ENCODE measurements around the gene PRDM11.

The PRDM11 gene

DNA sequence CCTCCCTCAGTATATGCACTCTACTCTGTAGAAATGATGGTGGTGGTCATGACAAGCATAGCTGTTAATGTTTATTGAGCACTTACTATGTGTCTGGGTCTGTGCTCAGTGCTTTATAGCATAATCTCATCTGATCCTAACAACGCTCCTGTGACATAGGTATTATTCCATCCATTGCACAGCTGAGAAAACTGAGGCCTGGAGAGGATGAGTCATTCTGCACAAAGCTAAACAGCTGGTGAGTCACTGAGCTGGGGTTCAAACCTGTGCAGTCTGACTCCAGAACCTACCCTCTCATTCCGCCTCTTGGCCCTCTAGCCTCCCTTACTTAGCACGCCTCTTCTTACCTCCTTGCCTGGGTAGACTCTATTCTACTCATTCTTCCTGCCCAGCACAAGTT is 41.7 kb downstream of the PRDM11 start:
- TF ChIP-seq POLR2A (IDR thresholded peaks at IDR 0.05; ENCODE audit: low read depth, low read length) (no peak), SPI1 (IDR thresholded peaks at IDR 0.05; ENCODE audit: low read depth, low read length) (no peak), POLR2AphosphoS5 (IDR thresholded peaks at IDR 0.05; ENCODE audit: low read depth, low read length) (no peak), PAX5 (IDR thresholded peaks at IDR 0.05; ENCODE audit: insufficient read depth, low read length, severe bottlenecking) (no peak), TAF1 (IDR thresholded peaks at IDR 0.05; ENCODE audit: low read depth, low read length) (no peak), POU2F2 (IDR thresholded peaks at IDR 0.05; ENCODE audit: low read depth, low read length) (no peak)
- FAIRE-seq (no peak), DNase-seq (ENCODE audit: insufficient read length, low spot score) (no peak)

DNA sequence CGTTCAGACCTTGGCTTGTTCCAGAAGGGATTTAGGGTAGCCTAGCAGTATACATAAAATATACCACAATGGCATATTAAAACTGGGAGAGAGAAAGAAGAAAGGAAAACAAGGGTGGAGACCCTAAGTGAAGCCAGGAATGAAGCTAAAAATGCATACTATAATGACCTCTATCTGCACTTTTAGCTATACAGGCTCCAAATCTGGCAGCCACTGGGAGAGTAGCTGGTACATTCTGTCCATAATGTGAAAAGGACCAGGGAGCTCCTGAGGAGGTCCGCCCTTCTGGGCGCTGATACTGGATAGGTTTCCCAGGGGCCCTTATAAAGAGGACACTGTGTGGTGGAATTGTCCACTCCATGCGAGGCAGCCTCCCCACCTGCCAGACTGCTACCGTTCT is 42.8 kb downstream of the PRDM11 start:
- TF ChIP-seq POLR2AphosphoS5 (IDR thresholded peaks at IDR 0.05; ENCODE audit: low read depth, low read length) = no peak
- no peak for TF ChIP-seq SPI1 (IDR thresholded peaks at IDR 0.05; ENCODE audit: low read depth, low read length)
- TF ChIP-seq POU2F2 (IDR thresholded peaks at IDR 0.05; ENCODE audit: low read depth, low read length) = no peak
- TF ChIP-seq POLR2A (IDR thresholded peaks at IDR 0.05; ENCODE audit: low read depth, low read length) = no peak
- TF ChIP-seq TAF1 (IDR thresholded peaks at IDR 0.05; ENCODE audit: low read depth, low read length) = no peak
- no peak for FAIRE-seq
- DNase-seq (ENCODE audit: insufficient read length, low spot score) = no peak

DNA sequence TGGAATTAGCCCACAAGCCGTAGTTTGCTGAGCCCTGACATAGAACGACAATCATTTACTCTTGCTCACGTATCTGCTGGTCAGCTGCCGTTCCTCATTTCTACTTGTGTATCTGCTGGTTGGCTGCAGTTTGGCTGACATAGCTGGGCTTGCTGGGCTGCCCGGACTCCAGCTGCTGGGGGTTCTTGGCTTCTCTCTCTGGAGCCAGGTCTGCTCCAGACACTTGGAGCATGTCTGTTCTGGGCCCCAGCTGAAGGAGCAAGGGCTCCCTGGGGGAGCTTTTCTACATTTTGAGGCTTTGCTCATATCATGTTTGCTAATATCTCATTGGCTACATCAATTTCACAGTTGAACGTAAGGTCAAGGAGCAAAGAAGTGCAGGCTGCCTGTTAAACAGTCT is 47.3 kb downstream of the PRDM11 start:
- no peak for FAIRE-seq
- no peak for DNase-seq (ENCODE audit: insufficient read length, low spot score)
- TF ChIP-seq TAF1 (IDR thresholded peaks at IDR 0.05; ENCODE audit: low read depth, low read length) = no peak

- TF ChIP-seq POU2F2 (IDR thresholded peaks at IDR 0.05; ENCODE audit: low read depth, low read length) (no peak), POLR2A (IDR thresholded peaks at IDR 0.05; ENCODE audit: low read depth, low read length) (no peak), POLR2AphosphoS5 (IDR thresholded peaks at IDR 0.05; ENCODE audit: low read depth, low read length) (no peak), SPI1 (IDR thresholded peaks at IDR 0.05; ENCODE audit: low read depth, low read length) (no peak), TAF1 (IDR thresholded peaks at IDR 0.05; ENCODE audit: low read depth, low read length) (no peak), PAX5 (IDR thresholded peaks at IDR 0.05; ENCODE audit: insufficient read depth, low read length, severe bottlenecking) (no peak)
- DNase-seq (ENCODE audit: insufficient read length, low spot score) (no peak), FAIRE-seq (no peak)
Measured at GRCh38 chr11:45204761-45205160, 58.3 kb downstream of the PRDM11 start.

DNA sequence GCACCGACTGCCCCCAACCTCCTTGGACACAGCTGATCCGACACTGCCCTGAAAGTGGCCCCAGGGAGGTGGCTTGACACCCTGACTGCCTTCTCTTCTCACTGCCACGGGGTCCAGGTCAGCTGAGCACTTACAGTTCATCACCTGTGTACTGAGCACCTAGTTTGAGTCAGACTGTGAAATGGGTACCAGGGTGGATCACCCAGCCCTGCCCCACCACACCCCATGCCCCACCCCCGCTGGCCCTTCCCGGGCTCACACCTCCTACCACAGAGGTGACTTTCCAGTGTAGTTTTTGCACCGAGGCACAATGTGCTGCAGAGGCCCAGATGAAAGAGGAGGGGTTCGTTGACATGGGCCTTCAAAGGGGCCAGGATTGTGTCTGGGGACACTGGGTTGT is 59.5 kb downstream of the PRDM11 start:
- FAIRE-seq (no peak), DNase-seq (ENCODE audit: insufficient read length, low spot score) (no peak)
- TF ChIP-seq SPI1 (IDR thresholded peaks at IDR 0.05; ENCODE audit: low read depth, low read length) (no peak), PAX5 (IDR thresholded peaks at IDR 0.05; ENCODE audit: insufficient read depth, low read length, severe bottlenecking) (no peak), POLR2AphosphoS5 (IDR thresholded peaks at IDR 0.05; ENCODE audit: low read depth, low read length) (no peak), POU2F2 (IDR thresholded peaks at IDR 0.05; ENCODE audit: low read depth, low read length) (no peak), POLR2A (IDR thresholded peaks at IDR 0.05; ENCODE audit: low read depth, low read length) (no peak), TAF1 (IDR thresholded peaks at IDR 0.05; ENCODE audit: low read depth, low read length) (no peak)

GRCh38 chr11:45208135-45208534 is 61.7 kb downstream of the PRDM11 start:
- TF ChIP-seq SPI1 (IDR thresholded peaks at IDR 0.05; ENCODE audit: low read depth, low read length) (no peak), POU2F2 (IDR thresholded peaks at IDR 0.05; ENCODE audit: low read depth, low read length) (no peak), TAF1 (IDR thresholded peaks at IDR 0.05; ENCODE audit: low read depth, low read length) (no peak), PAX5 (IDR thresholded peaks at IDR 0.05; ENCODE audit: insufficient read depth, low read length, severe bottlenecking) (no peak), POLR2A (IDR thresholded peaks at IDR 0.05; ENCODE audit: low read depth, low read length) (no peak), POLR2AphosphoS5 (IDR thresholded peaks at IDR 0.05; ENCODE audit: low read depth, low read length) (no peak)
- DNase-seq (ENCODE audit: insufficient read length, low spot score) (no peak), FAIRE-seq (no peak)

DNA sequence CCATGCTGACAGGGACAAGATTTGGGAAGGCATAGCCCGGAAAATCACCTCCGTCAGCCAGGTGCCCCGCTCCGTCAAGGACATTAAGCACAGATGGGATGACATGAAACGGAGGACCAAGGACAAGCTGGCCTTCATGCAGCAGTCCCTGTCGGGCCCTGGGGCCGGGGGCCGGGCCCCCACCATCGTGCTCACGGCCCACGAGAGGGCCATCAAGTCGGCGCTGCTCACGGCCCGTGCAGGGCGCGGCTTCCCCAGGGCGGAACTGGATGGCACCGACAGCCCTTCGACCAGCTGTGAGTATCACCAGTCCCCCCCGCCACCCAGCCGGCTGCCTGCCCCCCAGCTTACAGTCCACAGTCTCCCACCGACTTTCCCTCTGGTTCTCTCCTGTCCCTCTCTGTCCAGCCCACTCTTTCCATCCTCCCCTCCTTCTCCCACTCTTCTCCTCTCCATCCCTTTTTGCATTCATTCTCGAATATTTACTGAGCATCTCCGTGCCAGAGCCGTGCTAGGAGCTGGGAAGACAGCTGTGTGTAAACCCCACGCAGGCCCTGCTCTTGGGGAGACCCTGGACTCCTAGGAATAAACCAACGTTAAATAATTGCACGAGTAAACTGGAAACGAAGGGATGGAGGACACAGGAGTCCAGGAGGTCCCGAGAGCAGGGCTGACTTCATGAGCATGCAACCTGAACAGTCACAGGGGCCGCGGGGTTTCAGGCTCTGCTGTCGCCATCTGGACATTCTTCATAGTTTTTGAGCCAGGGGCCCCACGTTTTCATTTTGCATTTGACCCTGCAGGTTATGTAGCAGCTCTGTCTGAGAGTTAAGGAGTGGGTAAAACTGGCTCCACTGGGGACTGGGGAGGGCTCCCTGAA is 62.8 kb downstream of the PRDM11 start:
- no peak for FAIRE-seq
- DNase-seq (ENCODE audit: insufficient read length, low spot score) = no peak
- TF ChIP-seq POLR2A (IDR thresholded peaks at IDR 0.05; ENCODE audit: low read depth, low read length) (no peak), TAF1 (IDR thresholded peaks at IDR 0.05; ENCODE audit: low read depth, low read length) (no peak), POLR2AphosphoS5 (IDR thresholded peaks at IDR 0.05; ENCODE audit: low read depth, low read length) (no peak), PAX5 (IDR thresholded peaks at IDR 0.05; ENCODE audit: insufficient read depth, low read length, severe bottlenecking) (no peak), SPI1 (IDR thresholded peaks at IDR 0.05; ENCODE audit: low read depth, low read length) (no peak), POU2F2 (IDR thresholded peaks at IDR 0.05; ENCODE audit: low read depth, low read length) (no peak)

DNA sequence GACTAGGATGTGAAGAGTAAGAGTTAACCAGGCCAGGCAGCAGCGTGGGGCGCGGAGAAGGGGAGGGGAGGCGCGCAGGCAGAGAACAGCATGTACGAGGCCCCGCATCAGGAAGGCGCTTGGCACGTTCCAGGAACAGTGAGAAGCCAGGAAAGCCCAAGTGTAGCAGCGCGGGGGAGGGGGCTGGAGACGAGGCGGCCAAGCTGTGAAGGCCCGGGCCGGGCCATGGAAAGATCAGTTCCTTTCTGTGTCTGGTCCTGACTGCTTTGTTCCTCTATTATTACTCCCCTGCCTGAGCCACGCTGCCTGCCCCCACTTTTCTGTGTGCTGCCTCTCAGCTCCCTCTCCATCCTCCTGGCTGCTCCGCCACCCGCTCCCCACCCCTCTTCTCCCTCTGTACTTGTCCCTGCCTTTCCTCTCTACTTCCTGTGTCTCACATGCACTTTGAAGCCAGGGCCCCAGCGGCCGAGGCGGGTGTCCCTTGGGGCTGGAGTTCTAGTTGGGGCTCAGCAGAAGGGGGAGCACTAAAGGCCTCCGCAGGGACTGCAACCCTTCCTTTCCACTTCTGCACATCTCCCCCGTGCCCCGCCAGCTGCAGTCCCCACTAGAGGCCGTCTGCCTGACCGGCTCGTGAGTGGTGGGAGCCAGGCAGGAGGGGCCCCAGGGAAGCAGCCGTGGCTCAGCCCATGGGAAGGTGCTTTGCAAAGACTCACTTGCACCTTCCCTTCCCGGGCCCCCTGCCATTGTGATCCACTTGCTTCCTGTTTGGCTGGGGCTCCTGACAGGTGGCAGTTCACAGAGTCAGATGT is 63.7 kb downstream of the PRDM11 start:
- TF ChIP-seq PAX5 (IDR thresholded peaks at IDR 0.05; ENCODE audit: insufficient read depth, low read length, severe bottlenecking) = no peak
- no peak for TF ChIP-seq SPI1 (IDR thresholded peaks at IDR 0.05; ENCODE audit: low read depth, low read length)
- no peak for TF ChIP-seq TAF1 (IDR thresholded peaks at IDR 0.05; ENCODE audit: low read depth, low read length)
- TF ChIP-seq POLR2AphosphoS5 (IDR thresholded peaks at IDR 0.05; ENCODE audit: low read depth, low read length) = no peak
- TF ChIP-seq POU2F2 (IDR thresholded peaks at IDR 0.05; ENCODE audit: low read depth, low read length) = no peak
- TF ChIP-seq POLR2A (IDR thresholded peaks at IDR 0.05; ENCODE audit: low read depth, low read length) = no peak
- DNase-seq (ENCODE audit: insufficient read length, low spot score) = no peak
- no peak for FAIRE-seq

DNA sequence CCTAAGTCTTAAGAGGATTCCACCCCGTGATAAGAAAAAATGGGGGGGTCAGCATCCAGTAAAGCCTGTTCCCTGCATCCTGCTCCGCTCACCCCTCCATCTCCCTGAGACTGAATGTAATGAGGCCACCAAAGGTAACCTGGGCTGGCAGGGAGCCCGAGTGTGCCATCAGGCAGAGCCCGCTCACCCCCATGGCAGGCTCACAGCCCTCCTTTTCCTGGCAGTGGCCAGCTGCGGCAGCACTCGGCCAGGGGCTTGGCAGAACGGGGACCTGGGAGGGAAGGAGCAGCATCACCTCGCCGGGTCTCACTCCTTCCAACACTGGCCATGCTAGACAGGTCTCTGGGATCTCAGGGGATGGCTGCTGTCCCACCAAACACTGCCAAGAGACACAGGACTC is 64.4 kb downstream of the PRDM11 start:
- DNase-seq (ENCODE audit: insufficient read length, low spot score) = no peak
- TF ChIP-seq POLR2A (IDR thresholded peaks at IDR 0.05; ENCODE audit: low read depth, low read length) = no peak
- no peak for TF ChIP-seq PAX5 (IDR thresholded peaks at IDR 0.05; ENCODE audit: insufficient read depth, low read length, severe bottlenecking)
- TF ChIP-seq SPI1 (IDR thresholded peaks at IDR 0.05; ENCODE audit: low read depth, low read length) = no peak
- TF ChIP-seq TAF1 (IDR thresholded peaks at IDR 0.05; ENCODE audit: low read depth, low read length) = no peak
- no peak for TF ChIP-seq POLR2AphosphoS5 (IDR thresholded peaks at IDR 0.05; ENCODE audit: low read depth, low read length)
- no peak for TF ChIP-seq POU2F2 (IDR thresholded peaks at IDR 0.05; ENCODE audit: low read depth, low read length)
- no peak for FAIRE-seq
